Umbilical cord (tissue), 2 donors: ENCODE data around the gene PDE10A. TPM values are rescaled to one million over a fixed set of nuclear protein-coding genes. Genes with fewer than 3 reads are reported as not detected.
"Not testable (repeated sequence)": the region's sequence is repeated elsewhere in the genome, so short reads cannot be mapped to it uniquely, and the experiment has no call there.

Experiments
- DNase-seq: peaks from one replicate; pipeline ENCODE4 v3.0.0-alpha.2; 2015; ENCODE audit warnings: low spot score
- total RNA-seq: library from RNA; depleted of rRNA; stranded (reverse); fragments of >200 nt; gene quantifications from one replicate; pipeline ENCODE4 v1.2.3, GENCODE V29; 2014; ENCODE audit warnings: low replicate concordance; ENCODE audit not compliant: insufficient read depth

Gene PDE10A
- total RNA-seq, 1 donor from 2014 or later, result 15.4 TPM

DNA sequence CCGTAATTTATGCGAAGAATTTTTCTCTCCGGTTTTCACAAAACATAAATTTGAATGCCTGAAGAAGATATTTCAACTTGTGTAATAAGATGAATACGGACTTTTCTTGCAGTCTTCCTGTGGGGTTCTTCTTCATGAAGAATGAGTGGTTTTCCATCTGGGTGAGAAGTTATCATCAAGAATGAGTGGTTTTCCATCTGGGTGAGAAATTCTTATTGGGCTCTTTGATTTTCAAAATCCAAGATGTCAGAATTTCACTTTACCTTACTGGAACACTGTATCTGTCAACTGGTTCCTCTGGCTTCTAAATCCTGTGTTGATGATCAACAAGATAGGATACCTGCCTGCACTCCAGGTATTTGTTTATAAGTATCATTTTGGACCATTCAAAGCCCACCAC, 193.6 kb downstream of the PDE10A start:
- DNase-seq, result no peak

DNA sequence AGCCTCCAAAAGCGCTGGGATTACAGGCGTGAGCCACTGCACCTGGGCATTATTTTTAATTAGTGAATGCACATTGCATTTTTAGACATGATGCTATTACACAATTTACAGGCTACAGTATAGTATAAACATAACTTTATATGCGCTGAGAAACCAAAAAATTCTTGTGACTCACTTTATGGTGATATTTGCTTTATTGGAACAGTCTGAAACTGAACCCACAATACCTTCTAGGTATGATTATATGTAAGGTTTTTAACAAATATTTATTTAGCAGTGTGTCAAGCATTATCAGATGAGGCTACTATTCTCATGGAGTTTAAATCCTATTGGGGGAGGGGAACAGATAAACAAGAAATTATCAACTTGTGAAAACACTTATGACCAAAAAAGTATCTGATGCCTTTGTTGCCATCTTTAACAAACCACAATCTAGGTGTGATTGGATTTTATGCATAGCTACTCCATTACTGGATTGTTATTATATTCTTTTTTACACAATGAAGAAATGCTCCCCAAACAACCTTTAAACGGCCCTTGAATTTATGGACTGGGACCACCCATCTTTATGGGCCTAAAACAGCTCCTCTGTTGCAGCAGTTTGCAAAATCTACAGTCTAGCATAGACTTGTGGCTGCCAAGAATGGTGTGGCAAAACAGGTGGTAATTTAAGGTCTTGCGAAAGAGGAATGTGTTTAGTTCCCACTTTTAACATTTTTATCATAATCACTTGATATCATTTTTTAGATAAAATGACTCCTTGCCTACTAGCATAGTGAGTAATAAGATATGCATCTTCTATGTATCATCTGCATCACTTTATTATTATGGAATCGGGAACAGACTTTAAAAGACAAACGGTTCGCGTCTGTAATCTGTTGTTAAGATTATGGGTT, 194.5 kb downstream of the PDE10A start:
- DNase-seq, result peak; percentile 7

DNA sequence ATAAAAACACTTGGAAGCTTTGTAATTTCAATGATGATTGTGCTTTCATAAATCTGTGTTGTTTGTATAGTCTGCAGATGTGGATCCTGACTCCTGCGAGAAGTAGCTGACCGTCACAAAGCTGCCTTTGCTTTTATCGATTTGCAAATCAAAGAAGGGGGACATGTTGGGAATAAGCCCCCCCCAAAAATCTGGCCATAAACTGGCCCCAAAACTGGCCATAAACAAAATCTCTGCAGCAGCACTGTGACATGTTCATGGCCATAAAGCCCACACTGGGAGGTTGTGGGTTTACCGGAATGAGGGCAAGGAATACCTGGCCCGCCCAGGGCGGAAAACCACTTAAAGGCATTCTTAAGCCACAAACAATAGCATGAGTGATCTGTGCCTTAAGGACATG, 199.5 kb downstream of the PDE10A start:
- not testable (repeated sequence) for DNase-seq

DNA sequence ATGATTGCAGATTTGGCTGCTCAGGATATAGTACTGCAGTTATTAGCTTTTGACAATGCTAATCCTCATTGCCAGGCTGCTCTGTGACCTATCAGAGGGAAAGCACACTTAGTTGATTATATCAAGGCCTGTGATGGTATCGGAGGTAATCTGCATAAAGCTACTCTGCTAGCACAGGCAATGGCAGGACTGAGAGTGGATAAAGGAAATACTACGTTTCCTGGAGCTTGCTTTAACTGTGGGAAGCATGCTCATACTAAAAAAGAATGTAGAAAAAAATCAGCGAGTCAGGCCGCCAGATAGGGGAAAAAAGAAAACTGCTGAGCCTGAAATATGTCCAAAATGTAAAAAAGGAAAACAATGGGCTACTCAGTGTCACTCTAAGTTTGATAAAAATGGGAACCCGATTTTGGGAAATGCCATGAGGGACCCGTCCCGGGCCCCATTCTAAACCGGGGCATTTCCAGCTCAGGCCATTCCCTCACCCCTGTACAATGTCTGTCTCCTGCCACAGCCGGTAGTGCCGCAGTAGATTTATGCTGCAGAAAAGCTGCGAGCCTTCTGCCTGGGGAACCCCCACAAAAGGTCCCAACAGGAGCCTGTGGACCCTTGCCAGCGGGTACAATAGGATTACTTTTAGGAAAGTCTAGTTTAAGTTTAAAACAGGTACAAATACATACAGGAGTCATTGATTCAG, 203.3 kb downstream of the PDE10A start:
- DNase-seq, result peak; percentile 38

DNA sequence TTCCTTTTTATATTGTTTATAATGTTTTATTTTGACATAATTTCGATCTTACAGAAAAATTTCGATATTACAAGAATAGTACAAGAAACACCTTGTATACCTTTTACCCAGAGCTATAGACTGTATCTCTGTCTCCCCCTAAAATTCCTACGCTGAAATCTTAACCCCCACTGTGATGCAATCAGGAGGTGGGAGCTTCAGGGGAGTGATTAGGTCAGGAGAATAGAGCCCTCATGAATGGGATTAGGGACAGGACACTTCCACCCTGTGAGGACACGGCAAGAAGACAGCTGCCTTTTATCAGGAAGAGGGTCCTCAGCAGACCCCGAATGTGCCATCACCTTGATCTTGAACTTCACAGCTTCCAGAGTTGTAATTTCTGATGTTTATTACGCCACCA, 204.9 kb downstream of the PDE10A start:
- no peak for DNase-seq

DNA sequence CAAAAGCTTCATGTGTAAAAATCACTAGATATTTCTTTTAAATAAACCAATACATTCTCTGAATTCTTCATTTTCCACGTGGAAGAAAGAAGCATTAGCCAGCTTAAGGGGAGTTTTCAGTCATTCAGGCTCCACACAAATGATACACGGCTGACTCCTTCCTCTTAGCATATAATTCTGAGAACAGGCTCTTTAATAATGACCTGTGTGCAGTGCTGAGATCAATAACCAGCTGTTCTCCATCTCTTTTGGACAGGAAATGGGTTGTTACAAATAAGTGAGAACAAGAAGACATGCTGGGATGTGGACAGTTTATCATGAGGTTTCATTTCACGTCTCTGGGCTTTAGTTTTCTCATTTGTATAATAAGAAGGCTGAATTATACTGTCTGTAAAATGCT, 206.8 kb downstream of the PDE10A start:
- no peak for DNase-seq

DNA sequence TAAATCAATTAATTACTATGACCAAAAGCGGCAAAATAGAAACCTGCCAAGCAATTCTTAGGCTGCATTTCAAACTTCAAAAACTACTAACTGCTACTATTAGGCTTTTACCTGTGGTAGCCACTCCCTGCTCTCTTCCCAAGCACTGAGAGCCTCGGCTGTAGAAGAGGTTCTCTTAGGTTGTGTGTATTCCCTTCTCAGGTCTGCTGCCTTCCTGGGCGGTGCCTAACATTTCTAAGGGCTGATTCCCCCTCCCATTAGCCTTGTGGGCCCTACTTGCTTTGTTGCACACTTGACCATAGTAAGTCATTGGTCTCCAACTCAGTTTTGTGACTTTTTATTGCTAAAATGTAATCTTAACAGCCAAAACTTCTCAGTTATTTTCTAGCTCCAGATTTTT, 207.6 kb downstream of the PDE10A start:
- no peak for DNase-seq

DNA sequence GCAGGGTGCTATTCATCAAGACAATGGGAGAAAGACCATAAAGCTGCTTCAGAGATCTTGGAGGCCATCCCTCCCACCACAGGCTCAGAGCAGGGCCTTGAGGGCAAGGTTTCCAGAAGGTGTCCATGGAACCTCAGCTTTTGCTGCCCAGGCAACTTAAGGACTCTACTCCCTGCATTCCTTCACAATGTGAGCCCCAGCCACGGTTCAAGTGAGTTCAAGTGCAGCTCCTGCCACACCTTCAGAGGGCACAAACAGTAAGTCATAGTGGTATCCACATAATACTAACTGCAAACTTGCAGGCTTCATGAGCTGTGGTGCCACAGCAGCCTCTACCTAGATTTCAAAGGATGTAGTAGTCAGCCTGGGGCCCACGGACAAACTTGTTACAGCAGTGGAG, 209.6 kb downstream of the PDE10A start:
- no peak for DNase-seq

DNA sequence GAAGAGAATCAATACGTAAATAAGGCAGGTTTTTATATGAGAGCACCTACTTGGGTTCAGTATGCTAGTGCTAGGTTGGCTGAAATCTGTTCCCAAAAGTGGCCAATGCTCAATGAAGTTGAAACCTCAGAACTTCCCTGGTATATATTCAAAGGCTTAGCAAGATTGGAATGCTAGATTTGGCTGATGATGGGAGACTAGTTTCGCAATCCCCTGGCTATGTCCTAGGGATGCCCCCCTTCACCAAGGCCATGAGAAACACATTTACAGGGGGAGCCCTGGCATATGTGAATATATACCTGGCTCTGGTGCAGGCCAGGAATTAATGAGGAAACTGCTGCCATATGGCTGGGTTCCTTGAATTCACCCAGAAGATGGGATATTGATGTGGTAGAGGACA, 211.2 kb downstream of the PDE10A start:
- DNase-seq, result no peak

DNA sequence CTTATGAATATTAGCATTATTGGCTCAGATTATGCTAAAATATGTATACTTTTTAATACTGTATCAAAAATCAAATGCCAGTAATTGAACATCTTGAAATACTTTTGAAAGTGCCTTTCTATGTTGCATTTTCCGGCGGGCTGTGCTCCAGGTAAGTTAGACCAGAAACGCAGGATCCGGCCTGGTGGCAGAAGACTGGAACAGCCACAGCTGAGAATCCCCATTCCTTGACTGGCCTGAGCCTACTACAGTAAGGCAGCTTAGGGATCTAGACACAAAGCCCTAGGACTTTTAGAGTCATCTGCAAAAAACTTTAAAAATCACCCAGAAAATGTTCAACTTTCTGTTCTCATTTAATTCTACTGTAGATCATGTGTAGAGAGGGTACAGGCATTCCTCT, 214.8 kb downstream of the PDE10A start:
- DNase-seq, result no peak

DNA sequence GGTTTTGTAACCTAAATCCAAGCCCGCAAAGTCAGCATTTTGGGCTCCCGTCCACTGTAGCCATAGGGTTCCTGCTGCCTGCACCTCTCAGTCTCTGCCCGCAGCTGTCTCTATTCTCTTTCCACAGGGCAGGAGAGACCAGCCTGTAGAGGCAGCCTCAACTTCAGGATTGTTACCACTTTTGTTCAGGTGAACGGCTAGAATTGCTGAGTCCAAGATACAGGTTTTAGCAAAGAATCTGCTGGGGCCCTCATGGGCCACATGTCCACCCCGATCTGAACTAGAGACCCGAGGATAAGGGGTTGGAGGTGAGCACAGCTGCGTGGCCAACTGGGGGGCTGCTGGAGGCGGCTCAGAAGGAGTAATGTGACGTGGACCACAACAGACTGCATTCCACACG, 215.9 kb downstream of the PDE10A start:
- no peak for DNase-seq

DNA sequence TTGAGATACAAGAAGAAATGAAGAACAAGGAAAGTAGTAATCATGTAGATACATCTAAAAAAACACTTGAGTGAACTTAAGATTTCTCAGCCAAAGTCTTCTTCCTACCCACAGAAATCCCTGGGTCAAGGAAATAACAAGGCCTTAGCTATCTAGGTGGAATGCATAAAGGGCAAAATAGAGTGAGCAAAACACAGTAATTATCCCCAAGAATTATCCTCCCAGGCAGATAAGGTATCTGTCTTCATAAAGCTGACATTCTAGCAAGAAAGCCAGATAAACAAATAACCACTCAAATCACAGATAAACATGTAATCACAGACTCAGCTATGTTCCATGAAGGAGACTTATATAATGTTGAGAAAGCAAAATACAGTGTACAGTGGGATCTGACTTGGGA, 216.7 kb downstream of the PDE10A start:
- no peak for DNase-seq

DNA sequence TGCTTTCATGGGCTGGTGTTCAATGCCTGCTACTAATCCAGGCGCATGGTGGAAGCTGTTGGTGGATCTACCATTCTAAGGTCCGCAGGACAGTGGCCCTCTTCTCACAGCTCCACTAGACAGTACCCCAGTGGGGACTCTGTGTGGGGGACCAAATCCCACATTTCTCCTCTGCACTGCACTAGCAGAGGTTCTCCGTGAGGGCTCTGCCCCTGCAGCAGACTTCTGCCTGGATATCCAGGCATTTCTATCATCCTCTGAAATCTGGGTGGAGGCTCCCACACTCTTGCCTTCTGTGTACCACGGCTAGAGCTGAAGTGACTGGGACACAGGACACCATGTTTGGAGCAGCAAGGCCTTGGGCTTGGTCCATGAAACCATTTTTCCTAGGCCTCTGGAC, 219.6 kb downstream of the PDE10A start:
- DNase-seq, result no peak

DNA sequence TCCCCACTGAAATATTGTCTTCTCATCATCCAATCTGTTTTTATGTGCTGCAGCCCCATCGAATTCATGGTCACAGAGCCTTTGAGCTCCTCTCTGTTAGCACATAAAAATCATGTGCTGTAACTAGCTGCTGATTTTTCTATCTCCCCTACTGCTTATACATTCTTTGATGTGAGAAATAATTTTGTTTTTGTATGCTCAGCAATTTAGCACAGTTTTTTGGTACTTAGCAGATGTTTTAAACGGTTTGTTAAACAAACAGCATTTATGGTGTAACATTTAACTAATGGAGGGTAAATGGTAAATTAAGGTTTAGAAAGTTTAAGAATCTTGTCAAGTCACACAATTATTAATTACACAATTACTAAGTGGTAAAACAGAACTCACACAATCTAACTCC, 221.9 kb downstream of the PDE10A start:
- no peak for DNase-seq

DNA sequence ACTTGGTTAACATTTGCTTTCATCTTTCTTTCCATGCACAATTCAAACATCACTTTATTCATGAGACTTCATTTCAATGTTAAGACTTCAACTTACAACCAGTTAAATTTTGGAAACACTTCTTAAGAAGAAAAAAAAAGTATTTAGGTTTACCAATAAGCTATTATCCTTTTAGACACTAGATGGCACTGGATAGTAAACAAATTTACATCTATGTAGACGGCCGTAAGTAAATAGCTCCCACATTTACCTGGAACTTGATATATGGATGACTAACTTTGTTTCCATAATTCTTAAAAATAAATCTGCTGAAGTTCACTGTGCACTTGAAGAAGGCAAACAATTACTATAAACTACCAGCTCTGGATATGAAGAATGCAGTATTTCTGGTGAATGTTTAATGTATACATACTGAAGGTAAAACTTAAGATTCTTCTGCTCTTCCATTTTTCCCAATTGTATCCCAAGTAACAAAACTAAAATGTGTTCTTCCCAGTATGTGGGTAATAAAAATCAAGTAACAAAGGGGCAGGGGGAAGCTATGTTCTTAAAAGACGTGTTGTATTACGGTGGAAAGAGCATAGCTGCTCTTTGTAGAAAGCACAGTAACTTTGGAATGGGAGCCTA, 223.0 kb downstream of the PDE10A start:
- peak; percentile 67 for DNase-seq

DNA sequence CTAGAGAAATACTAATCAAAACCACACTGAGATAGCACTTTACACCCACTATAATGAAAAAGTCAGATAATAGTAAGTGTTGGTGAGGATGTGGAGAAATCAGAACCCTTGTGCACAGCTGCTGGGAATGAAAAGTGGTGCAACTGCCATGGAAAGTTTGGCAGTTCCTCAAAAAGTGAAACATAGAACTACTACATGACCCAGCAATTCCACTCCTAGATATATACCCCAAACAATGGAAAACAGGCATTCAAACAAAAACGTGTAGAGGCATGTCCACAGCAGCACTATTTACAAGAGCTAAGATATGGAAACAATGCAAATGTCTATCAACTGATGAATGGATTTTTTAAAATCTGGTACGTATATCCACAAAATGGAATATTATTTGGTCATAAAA, 236.1 kb downstream of the PDE10A start:
- DNase-seq, result no peak

DNA sequence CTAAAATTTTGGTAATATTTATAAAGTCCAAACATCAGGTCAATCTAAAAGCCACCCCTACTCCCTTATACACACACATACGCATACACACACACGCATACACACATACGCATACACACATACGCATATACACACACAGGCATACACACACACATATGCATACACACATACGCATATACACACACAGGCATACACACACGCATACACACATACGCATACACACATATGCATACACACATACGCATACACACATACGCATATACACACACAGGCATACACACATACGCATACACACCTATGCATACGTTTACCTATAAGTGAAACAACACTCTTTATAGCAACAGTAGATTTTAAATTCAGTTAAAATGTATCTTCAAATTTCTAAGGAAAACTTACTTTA, 240.8 kb downstream of the PDE10A start:
- DNase-seq, result no peak

DNA sequence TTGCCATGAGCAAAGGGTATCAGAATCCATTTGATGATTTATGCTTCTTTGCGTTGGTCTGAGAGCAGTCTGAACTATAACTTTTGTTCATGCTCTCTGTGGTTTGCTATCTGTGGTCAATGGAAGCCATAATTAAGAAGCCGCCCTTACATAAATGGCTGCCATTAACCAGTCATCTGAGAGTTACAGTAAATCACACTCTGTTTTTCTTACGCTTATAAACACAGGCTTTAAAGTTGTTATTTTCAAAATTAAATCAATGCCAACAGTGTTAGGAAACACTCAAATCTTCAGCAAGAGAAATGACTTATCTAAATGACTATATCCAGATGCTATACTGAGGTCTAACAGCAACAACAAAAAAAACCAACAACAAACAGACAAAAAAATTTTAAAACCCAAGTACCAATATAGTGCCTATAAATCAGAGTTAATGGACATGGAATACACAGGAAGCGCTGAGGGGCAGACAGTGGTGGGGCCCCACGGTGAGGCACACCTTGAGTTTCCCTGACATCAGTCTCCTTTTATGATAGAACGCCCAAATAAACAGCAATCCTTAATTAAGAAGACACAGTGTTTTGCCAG, 245.7 kb downstream of the PDE10A start:
- no peak for DNase-seq

DNA sequence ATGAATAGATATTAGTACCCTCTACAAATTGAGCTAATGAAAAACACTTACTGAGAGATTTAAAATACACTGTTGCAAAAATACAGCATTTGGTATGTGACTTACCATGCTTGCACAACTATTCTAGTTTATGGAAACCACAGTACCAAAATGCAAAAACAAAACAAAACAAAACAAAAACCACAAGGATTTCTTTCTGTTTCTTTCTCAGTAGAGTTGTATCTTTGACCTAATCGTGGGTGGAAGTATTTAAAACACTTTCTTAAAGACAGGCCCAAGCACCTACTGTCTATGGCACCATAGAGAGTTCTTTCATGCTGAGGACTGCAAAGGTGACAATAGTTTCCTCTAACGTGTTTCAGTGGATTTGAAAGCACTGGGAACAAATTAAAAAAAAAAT, 258.3 kb downstream of the PDE10A start:
- DNase-seq, result no peak

DNA sequence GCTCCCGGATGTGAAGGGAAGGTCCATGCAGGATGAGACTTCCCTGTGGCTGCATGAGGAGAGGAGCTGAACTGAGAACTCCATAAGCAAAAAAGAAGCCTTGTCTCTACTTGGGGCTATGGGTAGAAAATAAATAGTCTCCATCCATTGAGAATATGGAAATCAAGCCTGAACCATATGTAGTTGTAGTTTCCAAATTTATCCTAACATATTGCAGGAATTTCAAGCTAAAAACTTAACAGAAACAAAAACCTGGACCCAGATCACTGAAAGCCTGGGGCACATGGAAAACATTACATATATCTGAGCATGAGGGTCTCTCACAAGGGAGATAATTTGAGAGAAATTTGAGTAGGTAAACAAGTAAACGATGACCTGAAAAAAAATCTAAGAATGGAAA, 258.7 kb downstream of the PDE10A start:
- DNase-seq, result no peak

DNA sequence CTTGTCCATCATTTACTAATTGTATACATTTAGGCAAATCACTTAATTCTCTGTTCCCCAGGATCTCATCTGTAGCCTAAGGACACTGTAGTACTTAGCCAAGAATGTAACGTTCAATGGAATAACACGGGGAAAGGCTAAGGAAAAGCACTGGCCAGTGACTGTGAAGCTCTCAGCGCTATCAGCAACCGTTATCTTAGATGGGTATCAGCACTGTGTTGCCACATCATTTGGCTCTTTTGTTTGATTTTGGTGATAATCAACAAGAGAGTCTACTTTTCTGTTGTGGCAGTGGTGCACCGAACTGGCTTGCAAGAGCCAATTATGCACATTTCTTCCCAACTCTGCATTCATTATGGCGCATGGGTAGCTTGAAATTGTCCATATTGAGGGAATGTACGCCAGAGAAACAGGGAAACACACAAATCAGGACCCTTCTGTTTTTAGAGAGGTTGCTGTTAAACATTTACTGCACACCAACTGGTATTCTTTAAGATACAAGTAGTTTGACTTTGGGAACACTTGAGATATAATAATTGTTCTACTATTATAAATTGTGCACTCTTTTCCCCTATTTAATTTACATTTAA, 259.9 kb downstream of the PDE10A start:
- DNase-seq, result no peak

DNA sequence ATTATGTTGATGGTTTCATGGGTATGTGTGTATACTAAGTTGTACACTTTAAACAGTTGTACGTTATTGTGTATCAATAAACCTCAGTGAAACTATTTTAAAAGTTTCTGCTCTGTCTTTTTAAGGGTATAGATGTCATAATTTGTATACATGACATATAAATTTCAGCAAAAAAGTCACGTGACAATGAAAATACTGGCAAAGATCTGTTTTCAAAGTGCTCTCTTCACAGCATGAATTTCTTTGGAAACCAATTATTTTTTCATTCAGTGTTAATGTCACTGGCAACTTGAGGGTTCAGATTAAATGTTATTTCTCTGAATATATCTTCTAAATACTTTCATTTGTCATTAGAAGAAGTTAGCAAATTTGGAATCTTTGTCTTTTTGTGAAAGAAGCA, 261.9 kb downstream of the PDE10A start:
- no peak for DNase-seq
